Skin of body (tissue), 2 donors: Measurements from ENCODE around the gene UGT1A10. TPM values are rescaled to one million over a fixed set of nuclear protein-coding genes. Genes with fewer than 3 reads are reported as not detected.
"Not testable (repeated sequence)": the region's sequence is repeated elsewhere in the genome, so short reads cannot be mapped to it uniquely, and the experiment has no call there.

Experiments used
- DNase-seq: peaks from one replicate; lab custom pipeline; 2025; lab: John Stamatoyannopoulos, UW
- total RNA-seq: library from RNA; depleted of rRNA; stranded (reverse); fragments of >200 nt; gene quantifications from one replicate; pipeline ENCODE4 v1.2.3, GENCODE V29; 2014

Gene UGT1A10
- not detected for total RNA-seq

DNA sequence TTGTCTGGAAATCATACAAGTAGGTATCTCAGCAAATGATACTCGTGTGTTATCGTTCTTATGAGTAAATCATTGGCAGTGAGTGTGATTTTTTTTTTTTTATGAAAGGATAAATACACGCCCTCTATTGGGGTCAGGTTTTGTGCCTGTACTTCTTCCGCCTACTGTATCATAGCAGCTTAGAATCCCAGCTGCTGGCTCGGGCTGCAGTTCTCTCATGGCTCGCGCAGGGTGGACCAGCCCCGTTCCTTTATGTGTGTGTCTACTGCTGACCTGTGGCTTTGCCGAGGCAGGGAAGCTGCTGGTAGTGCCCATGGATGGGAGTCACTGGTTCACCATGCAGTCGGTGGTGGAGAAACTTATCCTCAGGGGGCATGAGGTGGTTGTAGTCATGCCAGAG is at the start of gene UGT1A10:
Gene UGT1A10, plus strand, starts transcription at position 143 of the 400 bp plus-strand sequence. Its CDS starts 75 bp downstream, at position 218.
- DNase-seq, result not testable (repeated sequence)

DNA sequence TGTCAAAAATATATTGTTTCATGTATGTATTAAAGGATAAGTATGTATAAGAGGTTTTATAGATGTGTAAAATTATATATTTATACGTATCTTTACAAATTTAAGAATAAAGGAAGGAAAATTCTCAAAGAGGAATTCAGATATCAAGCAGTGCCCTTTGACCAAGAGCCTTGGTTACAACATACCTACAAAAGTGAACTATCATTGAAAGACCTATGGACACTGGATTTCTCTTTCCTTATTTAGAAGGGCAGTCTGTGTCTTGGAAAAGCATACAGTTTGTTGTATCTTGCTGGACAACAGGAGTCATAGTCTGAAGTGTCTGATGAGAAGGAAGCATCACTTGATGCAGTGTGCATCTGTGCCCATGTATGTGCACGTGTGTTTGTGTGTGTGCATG is 47.8 kb upstream of the UGT1A10 start:
- no peak for DNase-seq

DNA sequence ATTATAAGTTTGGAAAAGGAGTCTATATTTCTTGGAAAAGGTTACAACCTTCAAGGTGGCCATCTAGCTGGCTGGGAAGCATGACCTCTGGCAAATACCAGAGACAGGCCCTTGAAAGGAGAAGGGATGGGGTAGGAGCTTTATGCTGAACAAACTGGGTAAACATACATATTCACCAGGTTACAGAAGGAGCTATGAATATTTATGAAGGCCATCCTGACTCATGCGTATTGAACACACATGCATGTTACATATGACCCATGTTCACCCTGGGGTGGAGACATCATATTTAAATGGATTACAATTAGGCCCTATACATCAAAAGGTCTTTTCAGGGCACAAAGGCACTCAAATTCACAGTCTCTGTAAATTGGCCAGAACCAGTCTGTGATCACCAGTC is 43.5 kb upstream of the UGT1A10 start:
- DNase-seq, result not testable (repeated sequence)

DNA sequence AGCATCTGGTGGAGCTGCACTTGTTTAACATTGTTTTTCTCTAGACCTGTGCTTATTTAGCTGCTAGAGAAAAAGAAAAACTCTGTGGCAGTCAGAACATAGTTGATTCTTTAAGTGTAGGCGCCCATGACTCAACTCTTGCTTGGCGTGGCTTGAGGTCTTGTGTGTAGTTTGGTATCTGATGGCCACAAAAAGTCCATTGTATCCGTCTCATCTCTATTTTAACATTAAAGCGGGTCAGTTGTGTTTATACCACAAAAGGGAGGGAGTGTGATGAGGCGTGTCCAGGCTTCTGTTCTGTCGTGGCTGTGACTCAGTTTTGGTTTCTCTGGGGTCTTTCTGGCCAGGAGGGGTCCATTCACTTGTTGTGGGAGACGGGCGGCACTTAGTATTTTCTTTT is 43.0 kb upstream of the UGT1A10 start:
- no peak for DNase-seq

DNA sequence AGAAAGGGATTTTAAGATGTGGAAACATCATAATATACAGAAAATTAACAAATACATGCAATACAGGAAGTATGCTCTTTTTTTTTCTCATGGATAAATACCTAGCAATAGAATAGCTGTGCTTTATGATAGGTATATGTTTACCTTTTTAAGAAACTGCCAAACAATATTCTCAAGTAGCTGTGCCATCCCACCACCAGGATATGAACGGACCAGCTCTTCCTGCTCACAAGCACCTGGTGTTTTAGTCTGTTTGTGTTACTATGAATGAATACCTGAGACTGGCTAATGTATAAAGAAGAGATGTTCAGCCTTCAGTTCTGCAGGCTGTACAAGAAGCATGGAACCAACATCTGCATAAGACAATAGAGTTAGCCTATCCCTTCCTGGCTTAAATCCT is 38.7 kb upstream of the UGT1A10 start:
- no peak for DNase-seq

DNA sequence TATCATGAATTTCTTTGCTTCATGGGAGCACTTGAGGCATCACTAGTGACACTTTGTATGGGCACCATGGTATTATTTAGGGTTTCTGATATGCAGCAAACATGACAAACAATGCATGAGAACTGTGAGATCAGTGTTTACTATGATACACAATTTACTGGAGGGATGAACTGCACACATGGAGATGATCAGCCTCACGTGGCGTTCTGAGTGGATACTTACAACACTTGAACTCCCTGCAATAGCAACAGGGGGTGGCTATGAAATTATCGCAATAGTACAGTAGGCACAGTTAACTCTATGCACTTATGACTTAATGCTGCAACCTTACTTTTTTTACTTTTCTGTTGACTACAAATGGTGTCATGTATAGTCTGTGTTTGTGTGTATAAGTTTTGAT is 37.3 kb upstream of the UGT1A10 start:
- DNase-seq, result no peak

DNA sequence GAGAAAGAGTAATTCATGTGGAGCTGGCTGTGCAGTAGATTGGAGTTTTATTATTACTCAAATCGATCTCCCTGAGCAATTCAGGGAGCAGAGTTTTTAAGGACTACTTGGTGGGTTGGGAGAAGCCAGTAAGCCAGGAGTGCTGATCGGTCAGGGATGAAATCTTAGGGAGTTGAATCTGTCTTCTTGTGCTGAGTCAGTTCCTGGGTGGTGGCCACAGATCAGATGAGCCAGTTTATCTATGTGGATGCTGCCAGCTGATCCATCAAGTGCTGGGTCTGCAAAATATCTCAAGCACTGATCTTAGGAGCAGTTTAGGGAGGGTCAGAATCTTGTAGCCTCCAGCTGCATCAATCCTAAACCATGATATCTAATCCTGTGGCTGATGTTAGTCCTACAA is 35.9 kb upstream of the UGT1A10 start:
- DNase-seq, result no peak

DNA sequence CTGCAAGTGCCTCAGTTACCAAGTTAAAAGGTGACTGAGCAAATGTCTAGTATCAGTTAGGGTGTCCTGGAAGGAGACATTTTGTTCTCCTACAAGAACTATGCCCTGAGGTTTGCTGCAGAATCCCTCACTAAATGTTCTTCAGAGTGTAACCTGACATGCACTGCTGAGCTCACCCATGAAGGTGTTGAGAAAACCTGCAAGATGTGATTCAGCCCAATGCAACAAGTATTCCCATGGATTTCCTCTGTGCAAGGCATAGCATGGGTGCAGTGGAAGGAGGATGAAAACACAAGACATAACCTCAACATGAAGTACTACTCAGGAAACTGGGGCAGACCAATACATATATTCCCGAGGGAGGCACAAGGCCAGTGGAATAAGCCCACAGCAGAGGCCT is 34.2 kb upstream of the UGT1A10 start:
- DNase-seq, result no peak

DNA sequence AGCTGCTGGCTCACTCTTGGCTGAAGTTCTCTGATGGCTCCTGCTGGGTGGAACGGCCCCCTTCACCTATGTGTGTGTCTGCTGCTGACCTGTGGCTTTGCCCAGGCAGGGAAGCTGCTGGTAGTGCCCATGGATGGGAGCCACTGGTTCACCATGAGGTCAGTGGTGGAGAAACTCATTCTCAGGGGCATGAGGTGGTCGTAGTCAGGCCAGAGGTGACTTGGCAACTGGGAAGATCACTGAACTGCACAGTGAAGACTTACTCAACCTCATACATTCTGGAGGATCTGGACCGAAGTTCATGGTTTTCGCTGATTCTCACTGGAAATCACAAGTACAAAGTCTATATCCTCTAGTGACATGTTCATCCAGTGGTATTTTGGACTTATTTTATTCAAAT is 32.7 kb upstream of the UGT1A10 start:
- DNase-seq, result no peak

DNA sequence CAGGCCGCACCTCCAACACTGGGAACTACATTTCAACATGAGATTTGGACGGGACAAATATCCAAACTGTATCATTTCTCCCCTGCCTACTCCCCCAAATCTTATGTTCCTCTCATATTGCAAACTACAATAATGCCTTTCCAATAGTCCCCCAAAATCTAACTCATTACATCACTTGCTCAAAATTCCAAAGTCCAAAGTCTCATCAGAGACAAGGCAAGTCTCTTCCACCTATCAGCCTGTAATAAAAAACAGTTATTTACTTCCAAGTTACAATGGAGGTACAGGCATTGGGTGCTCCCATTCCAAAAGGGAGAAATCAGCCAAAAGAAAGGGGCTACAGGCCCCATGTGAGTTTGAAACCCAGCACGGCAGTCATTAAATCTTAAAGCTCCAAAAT is 31.4 kb upstream of the UGT1A10 start:
- no peak for DNase-seq

DNA sequence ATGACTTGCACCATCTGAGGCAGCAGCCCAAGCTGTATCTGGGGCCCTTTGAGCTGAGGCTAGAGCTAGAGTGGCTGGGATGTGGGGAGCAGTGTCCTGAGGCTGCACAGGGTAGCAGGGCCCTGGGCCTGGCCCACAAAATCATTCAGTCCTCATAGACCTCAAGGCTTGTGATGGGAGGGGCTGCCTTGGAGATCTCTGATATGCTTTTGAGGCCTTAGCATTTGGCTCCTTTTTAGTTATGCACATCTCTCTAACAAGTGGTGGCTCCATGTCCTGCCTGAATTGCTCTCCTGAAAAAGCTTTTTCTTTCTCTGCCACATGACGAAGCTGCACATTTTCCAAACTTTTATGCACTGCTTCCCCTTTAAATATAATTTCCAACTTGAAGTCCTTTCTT is 30.6 kb upstream of the UGT1A10 start:
- no peak for DNase-seq

DNA sequence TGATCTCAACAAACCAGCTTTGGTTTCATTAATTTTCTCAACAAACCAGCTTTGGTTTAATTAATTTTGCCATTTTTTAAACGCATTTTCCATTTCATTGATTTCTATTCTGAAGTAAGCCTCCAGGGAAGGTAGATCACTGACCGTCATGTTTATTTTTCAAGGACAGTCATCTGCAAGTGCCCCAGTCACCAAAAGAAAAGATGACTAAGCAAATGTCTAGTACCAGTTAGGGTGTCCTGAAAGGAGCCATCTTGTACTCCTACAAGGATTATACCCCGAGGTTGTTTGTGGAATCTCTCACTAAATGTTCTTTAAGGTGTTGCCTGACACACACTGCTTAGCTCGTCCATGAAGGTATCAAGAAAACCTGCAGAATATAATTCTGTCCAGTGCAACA is 25.0 kb upstream of the UGT1A10 start:
- no peak for DNase-seq

DNA sequence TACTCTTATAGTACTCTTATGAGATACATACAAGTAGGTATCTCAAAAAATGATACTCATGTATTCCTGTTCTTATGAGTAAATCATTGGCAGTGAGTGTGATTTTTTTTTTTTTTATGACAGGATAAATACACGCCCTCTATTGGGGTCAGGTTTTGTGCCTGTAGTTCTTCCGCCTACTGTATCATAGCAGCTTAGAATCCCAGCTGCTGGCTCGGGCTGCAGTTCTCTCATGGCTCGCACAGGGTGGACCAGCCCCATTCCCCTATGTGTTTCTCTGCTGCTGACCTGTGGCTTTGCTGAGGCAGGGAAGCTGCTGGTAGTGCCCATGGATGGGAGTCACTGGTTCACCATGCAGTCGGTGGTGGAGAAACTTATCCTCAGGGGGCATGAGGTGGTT is 18.8 kb upstream of the UGT1A10 start, which contains the start of gene UGT1A8:
Gene UGT1A8, plus strand, starts transcription at position 158 of the 400 bp plus-strand sequence. Its CDS starts 75 bp downstream, at position 233.
- DNase-seq, result not testable (repeated sequence)

DNA sequence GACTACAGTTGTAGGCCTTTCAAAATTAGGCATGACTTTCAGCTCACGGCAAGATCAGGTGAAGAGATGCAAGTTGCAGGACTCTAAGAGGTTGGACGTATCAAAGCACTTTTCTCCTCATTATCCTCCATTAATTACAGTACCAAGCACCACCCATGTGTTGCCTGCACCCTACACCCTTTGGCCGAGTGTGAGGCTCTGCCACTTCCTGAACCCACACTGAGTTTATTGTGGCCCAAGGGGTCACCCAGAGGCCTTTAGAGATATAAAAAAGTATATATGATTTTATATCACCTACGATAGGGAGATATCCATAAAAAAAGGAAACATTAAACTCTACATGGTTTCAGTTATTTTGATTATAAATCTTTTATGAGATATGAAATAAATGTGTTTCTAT is 16.0 kb upstream of the UGT1A10 start:
- DNase-seq, result no peak

DNA sequence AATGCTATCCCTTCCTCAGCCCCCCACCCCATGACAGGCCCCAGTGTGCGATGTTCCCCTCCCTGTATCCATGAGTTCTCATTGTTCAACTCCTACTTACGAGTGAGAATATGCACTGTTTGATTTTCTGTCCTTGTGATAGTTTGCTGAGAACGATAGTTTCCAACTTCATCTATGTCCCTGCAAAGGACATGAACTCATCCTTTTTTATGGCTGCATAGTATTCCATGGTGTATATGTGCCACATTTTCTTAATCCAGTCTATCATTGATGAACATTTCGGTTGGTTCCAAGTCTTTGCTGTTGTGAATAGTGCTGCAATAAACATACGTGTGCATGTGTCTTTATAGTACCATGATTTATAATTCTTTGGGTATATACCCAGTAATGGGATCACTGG is 14.4 kb upstream of the UGT1A10 start:
- DNase-seq, result not testable (repeated sequence)

DNA sequence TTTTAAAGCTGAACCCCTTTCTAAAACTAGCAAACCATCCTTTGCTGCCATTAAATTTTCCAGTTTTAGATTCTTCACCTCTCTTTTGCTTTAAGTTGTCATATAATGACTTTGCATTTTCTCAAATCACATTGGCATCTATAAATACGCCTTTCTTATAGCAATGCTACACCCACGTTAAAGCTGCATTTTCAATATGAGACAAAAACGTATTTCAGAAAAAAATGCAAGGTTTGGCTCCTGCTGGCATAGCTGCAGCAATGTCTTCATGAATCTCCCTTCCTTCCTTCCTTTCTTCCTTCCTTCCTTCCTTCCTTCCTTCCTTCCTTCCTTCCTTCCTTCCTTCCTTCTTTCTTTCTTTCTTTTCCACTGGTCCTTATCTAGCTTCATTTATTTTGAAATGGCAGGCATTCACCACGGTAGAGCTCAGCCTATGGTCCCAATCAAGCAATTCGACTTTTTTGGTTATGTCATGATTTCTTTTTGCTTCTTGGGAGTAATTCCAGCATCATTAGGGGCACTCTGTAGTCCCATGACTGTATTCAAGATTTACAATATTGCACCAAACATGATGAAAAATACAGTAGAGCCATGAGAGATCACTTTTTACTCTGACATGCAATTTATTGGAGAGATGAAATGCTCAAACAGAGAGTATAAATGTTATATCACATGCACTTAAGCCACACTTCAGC is 8.8 kb upstream of the UGT1A10 start:
- no peak for DNase-seq

DNA sequence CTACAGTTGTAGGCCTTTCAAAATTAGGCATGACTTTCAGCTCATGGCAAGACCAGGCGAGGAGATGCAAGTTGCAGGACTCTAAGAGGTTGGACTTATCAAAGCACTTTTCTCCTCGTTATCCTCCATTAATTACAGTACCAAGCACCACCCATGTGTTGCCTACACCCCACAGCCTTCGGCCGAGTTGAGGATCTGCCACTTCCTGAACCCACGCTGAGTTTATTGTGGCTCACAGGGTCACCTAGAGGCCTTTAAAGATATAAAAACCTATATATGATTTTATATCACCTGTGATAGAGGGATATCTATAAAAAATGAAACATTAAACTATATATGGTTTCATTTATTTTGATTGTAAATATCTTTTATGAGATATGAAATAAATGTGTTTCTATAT is 2.6 kb downstream of the UGT1A10 start:
- no peak for DNase-seq

DNA sequence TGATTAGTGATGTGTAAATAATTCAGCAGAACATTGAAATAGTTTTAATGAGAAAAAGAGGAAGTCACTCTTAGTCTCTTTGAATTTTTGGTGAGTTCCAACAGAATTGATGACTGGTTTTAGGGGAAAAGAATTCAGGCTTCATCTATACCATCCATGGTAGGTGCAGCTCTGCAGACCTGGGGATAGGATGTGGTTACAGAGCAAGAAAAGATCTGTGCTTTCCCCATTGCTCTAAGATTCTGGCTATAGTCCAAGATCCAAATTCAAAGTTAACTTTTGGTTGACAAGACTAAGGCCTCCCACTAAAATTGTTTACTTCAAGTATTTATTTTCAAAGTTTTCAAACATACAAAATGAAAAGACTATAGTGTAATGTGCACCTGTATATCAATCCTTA is 3.6 kb downstream of the UGT1A10 start:
- DNase-seq, result no peak

DNA sequence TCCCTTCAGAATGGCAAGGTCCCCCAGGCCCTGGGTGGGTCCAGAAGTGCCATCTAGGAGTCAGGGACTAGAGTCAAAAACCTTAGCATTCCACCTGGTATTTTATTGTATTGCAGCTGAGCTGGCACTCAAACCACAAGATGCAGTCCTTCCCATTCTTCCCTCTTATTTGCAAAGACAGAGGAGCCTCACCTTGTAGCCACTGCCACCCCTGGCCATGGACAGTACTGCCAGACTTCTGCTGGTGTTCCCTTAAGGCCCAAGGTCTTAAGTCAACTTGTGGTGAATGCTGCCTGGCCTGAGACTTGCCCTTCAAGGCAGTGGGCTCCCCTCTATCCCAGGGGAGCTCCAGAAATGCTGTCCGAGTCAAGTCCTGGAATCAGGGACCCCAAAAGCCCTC is 6.9 kb downstream of the UGT1A10 start:
- no peak for DNase-seq

DNA sequence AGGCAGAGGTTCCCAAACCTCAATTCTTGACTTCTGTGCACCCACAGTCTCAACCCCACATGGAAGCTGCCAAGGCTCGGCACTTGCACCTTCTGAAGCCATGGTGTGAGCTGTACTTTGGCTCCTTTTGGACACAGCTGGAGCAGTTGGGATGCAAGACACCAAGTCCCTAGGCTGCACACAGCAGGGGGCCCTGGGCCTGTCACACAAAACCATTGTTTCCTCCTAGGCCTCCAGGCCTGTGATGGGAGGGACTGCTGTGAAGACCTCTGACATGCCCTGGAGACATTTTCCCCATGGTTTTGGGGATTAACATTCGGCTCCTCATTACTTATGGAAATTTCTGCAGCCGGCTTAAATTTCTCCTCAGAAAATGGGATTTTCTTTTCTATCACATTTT is 9.8 kb downstream of the UGT1A10 start:
- not testable (repeated sequence) for DNase-seq

DNA sequence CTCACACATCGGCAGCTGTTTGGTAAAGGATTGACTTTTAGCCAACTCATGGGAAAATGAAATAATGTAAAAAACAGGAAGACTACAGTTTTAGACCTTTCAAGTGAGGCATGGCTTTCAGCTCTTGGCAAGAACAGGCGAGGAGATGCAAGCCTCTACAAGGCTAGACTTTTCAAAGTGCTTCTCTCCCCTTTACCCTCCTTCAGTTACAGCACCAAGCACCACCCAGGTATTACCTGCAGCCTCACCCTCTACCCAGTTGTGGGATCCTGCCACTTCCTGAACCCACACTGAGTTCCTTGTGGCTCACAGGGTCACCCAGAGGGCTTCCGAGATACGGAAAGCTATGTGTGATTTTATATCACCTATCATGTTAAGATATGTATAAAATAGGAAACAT is 14.7 kb downstream of the UGT1A10 start:
- DNase-seq, result no peak

DNA sequence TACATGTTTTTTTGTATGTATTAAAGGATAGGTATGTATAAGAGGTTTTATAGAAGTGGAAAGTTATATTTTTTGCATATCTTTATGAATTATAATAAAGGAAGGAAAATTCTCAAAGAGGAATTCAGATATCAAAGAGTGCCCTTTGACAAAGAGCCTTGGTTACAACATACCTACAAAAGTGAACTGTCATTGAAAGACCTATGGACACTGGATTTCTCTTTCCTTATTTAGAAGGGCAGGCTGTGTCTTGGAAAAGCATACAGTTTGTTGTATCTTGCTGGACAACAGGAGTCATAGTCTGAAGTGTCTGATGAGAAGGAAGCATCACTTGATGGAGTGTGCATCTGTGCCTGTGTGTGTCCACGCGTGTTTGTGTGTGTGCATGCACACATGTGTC is 15.2 kb downstream of the UGT1A10 start:
- DNase-seq, result no peak

DNA sequence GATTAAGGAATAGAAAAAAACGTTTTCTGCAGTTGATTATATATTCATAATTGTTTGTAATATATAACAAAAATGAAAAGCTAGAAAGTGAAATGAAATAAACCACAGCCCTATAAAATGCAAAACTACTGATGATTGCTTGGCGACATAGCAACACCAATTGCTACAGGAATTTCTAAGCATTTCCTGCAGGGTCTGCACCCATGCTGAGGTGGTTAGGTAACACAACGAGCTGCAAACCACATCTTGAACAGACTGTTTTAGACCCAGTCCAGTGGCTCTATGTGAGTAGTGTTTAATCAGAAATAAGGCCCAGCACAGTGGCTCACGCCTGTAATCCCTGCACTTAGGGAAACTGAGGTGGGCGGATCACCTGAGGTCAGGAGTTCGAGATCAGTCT is 18.3 kb downstream of the UGT1A10 start:
- no peak for DNase-seq

DNA sequence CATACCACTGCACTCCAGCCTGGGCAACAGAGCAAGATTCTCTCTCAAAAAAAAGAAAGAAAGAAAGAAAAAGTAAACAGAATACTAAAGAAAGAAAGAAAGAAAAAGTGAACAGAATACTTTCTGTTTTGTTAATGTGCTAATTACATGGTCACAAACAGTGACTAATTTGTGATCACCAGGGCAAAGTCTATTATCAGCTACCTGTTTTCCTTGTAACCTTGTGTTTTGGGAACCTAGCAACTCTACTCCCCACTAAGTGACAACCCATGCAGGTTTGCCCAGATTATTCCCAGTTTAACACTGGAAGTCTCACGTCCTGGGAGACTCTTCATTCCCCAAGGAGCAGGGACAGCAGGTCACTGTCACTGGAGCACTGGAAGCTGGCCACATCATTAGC is 18.8 kb downstream of the UGT1A10 start:
- DNase-seq, result no peak
